Aorta (tissue), 5 donors: ENCODE results near the gene EIF3K. TPM values are rescaled to one million over a fixed set of nuclear protein-coding genes. Genes with fewer than 3 reads are reported as not detected.

Experiments used
- ATAC-seq: fragments of 200-7000 bp; cut with Tn5 transposase; one replicate; pipeline ENCODE4 v1.9.1; 2022; ENCODE audit warnings: moderate library complexity; ENCODE audit not compliant: low FRiP score
- DNase-seq, 2 donors: peaks; one replicate each; pipeline ENCODE4 v3.0.0-alpha.2; 2020
- H3K27ac ChIP-seq, 2 donors: one replicate each; pipeline ENCODE4 v1.5.1; 2013; ENCODE audit warnings: low read length in 2 of 2, mild to moderate bottlenecking in 2 of 2, moderate library complexity in 2 of 2, control low read depth in 1 of 2, inconsistent platforms in 1 of 2, low read depth in 1 of 2
- H3K27me3 ChIP-seq, 2 donors: one replicate each; pipeline ENCODE4 v1.6.1; 2013; ENCODE audit warnings: control low read depth in 1 of 2, low read length in 1 of 2, mild to moderate bottlenecking in 1 of 2, moderate library complexity in 1 of 2; ENCODE audit not compliant: insufficient read depth in 2 of 2, control insufficient read depth in 1 of 2
- H3K36me3 ChIP-seq, 2 donors: one replicate each; pipeline ENCODE4 v1.6.1; 2013; ENCODE audit warnings: control low read depth in 1 of 2, low read length in 1 of 2, mild to moderate bottlenecking in 1 of 2; ENCODE audit not compliant: insufficient read depth in 2 of 2, control insufficient read depth in 1 of 2
- H3K4me1 ChIP-seq, 2 donors: one replicate each; pipeline ENCODE4 v1.6.1; 2013; ENCODE audit warnings: low read length in 2 of 2, control low read depth in 1 of 2, mild to moderate bottlenecking in 1 of 2, moderate library complexity in 1 of 2; ENCODE audit not compliant: insufficient read depth in 2 of 2, control insufficient read depth in 1 of 2
- H3K4me3 ChIP-seq, 2 donors: one replicate each; pipeline ENCODE4 v1.5.1; 2013; ENCODE audit warnings: low read length in 2 of 2, control low read depth in 1 of 2, mild to moderate bottlenecking in 1 of 2
- H3K9me3 ChIP-seq: one replicate; pipeline ENCODE4 v1.6.1; 2013; ENCODE audit warnings: mild to moderate bottlenecking, low read length; ENCODE audit not compliant: control insufficient read depth
- WGBS, 2 donors: extraction: QIAGEN DNeasy Blood & Tissue Kit; methylation state at CpG; one replicate each; pipeline ENCODE4 v1.1.7; 2013; 5-methylcytosine and 5-hydroxymethylcytosine counted together
- intact Hi-C, 2 donors: fragments of 100-400 bp; cut with DNase I; formaldehyde crosslinking; loops; one replicate each; pipeline versions ENCODE4 v1.14.2 to v1.15.0; 2022
- polyA plus RNA-seq, 2 donors: library from polyadenylated mRNA; stranded (reverse); fragments of 200-250 nt; gene quantifications; one replicate each; pipeline ENCODE4 v1.2.3, GENCODE V29; 2013
- total RNA-seq, 2 donors: library from RNA; stranded (reverse); fragmentation: NEBNext Ultra II Directional; extraction: Animal tissue kit (Norgen Biotek cat#: 25700); gene quantifications; one replicate each; pipeline ENCODE4 v1.2.1, GENCODE V29; 2021
- donor health status: healthy with polysubstance abuse.
- donor health status: Bipolar disorder and iron deficiency.
- donor health status: DM: no; HTN: no; CAD: no.
- donor health status: DM: no; HTN: no; CAD: no.
- donor health status: DM: yes; HTN: yes; CAD: no.

The EIF3K gene
- total and polyA plus RNA-seq, 4 donors, result 171 to 445 (median 241) TPM

DNA sequence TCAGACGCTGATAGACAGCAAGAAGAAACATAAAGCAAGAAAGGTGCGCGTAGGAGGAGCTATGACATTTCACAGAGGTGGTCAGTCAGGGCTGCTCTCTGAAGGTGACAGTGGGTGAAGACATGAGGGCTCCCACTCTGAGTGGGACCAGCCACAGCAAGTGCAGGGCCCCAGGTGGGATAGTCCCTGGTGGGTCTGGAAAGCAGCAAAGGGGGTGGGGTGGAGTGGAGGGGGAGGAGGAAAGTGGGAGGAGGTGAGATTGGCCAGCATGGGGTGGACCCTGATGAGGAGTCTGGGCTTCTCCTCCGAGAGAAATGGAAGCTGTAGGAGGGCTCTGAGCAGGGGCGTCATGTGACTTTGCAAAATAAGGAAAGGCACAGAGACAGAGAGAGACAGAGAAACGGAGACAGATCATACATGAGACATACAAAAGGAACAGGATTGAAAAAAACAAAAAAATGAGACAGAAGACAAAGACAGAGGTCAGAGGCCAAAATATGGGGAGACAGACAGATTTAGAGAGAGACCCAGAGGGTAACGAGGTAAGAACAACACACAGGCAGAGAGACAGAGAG is 3.9 kb upstream of the EIF3K start:
- DNase-seq (no peak), ATAC-seq (no peak)
- H3K36me3 ChIP-seq, result no peaks in the 10 kb centered on the region
- intact Hi-C loops, result loop anchor here in 1 of 2 donors (5.0 kb wide), 1 partner anchor 237 kb away; no protein-coding TSS in a partner anchor
- H3K27ac ChIP-seq, result no peak overlapping the region
- H3K4me3 ChIP-seq, result no peak overlapping the region
- WGBS, 2 donors, result 69 to 74% methylated on average over 7 of the region's 7 CpGs
- no peaks in the 10 kb centered on the region for H3K9me3 ChIP-seq
- no peaks in the 10 kb centered on the region for H3K4me1 ChIP-seq
- no peaks in the 10 kb centered on the region for H3K27me3 ChIP-seq

GRCh38 chr19:38616265-38616664 is 2.7 kb upstream of the EIF3K start:
- DNase-seq (no peak), ATAC-seq (no peak)
- Histone ChIP-seq H3K9me3 (no peaks in the 10 kb centered on the region), H3K36me3 (no peaks in the 10 kb centered on the region), H3K27ac (no peak overlapping the region), H3K27me3 (no peaks in the 10 kb centered on the region), H3K4me3 (no peak overlapping the region), H3K4me1 (no peaks in the 10 kb centered on the region)
- 94 to 95% methylated on average over 6 of the region's 6 CpGs for WGBS, 2 donors
- intact Hi-C loops, result loop anchor here in 1 of 2 donors (5.0 kb wide), 1 partner anchor 236 kb away; no protein-coding TSS in a partner anchor

- H3K4me3 ChIP-seq, result no peak overlapping the region
- H3K4me1 ChIP-seq, result no peaks in the 10 kb centered on the region
- intact Hi-C loops, result loop anchor here in 1 of 2 donors (5.0 kb wide), 1 partner anchor 235 kb away; no protein-coding TSS in a partner anchor
- DNase-seq (no peak), ATAC-seq (no peak)
- no peaks in the 10 kb centered on the region for H3K9me3 ChIP-seq
- H3K36me3 ChIP-seq, result peaks cover 0 to 2% of the 10 kb centered on the region in 2 donors
- H3K27ac ChIP-seq, result no peak overlapping the region
- H3K27me3 ChIP-seq, result no peaks in the 10 kb centered on the region
- WGBS, 2 donors, result 87 to 89% methylated on average over 9 of the region's 9 CpGs
Observed at GRCh38 chr19:38617283-38617763, 1.7 kb upstream of the EIF3K start.

DNA sequence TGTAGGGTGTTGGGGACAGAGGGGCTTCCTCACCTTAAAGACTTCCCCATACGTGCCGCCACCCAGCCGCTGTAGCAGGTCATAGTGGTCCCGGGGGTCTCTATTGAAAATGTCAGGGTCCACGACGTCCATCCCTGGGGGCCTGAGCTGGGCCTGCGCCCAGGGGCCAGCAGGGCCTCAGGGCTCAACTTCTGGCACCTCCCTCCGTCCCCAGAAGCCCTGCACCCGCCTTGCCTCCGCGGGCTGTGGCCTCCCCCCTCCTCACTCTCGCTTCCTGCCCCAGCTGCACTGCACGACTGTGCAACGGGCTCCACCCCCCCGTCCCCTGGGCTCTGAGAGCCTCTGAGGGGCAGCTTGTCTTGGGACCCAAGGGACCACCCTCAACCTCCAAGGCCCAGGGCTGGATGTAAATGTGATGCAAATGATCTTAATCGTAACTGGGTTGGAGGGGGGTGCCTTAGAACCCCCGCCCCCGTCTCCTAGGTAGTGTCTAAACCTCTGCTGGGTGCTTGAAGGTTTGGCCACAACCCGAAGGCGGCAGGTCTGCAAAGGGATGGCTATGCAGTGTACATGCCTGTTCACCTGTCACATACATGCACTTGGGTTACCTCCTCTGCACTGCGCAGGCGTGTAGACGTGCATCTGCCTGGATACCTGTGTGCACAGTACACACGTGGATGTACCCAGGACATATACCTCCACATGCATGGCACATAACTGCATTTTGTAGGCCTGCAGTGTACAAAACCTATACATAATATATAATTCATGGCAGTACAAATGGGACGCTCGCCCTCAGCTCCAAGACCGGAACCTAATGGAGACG is 1.0 kb upstream of the EIF3K start, which contains the start of gene MAP4K1:
Gene MAP4K1 (minus strand): TSS at position 190 of the 826 bp plus-strand sequence. CDS start 58 bp downstream, at position 132.
- Histone ChIP-seq H3K36me3 (peaks cover 0 to 2% of the 10 kb centered on the region in 2 donors), H3K4me3 (peak within 1 kb of the TSS; percentile 23 to 29), H3K4me1 (no peaks in the 10 kb centered on the region), H3K27ac (peak within 1 kb of the TSS in 1 of 2 donors; percentile 34), H3K9me3 (no peaks in the 10 kb centered on the region), H3K27me3 (no peaks in the 10 kb centered on the region)
- 33 to 36% methylated on average over 28 of the region's 28 CpGs for WGBS, 2 donors
- DNase-seq, result peak; percentile 68 to 76
- ATAC-seq, result peak; percentile 16
- intact Hi-C loops, result loop anchor here in 1 of 2 donors (5.0 kb wide), 1 partner anchor 234 kb away; no protein-coding TSS in a partner anchor

- ATAC-seq (no peak), DNase-seq (no peak)
- Histone ChIP-seq H3K9me3 (no peaks in the 10 kb centered on the region), H3K27me3 (no peaks in the 10 kb centered on the region), H3K4me1 (no peaks in the 10 kb centered on the region), H3K36me3 (peaks cover 0 to 7% of the 10 kb centered on the region in 2 donors), H3K4me3 (peak overlapping the region; percentile 65 to 86), H3K27ac (peak overlapping the region in 1 of 2 donors; percentile 29)
- WGBS, 2 donors, result 18% methylated on average over 21 of the region's 21 CpGs
- intact Hi-C loops, result loop anchor here in 1 of 2 donors (5.0 kb wide), 1 partner anchor 233 kb away; no protein-coding TSS in a partner anchor
Observed at GRCh38 chr19:38619361-38620174, 580 bp downstream of the EIF3K start.

DNA sequence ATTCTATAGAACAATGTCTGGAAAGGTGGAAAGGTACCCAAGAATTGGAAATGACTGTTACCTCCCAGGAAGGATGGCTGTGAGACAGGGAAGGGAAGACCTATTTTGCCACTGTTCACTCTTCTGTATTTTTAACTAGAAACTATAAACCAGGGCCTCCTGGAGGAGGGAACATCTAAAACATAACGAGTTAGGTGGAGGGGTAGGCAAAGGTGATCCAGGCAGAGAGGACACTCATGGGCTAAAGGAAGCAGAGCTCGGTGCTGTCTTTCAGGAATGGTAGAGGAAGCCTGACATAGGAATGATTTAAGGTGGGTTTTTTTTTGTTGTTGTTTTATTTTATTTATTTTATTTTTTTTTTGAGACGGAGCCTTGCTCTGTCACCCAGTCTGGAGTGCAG is 5.8 kb downstream of the EIF3K start:
- WGBS, 2 donors, result 77 to 78% methylated on average over 3 of the region's 3 CpGs
- no peak for ATAC-seq
- no peaks in the 10 kb centered on the region for H3K9me3 ChIP-seq
- H3K36me3 ChIP-seq, result peaks cover 0 to 14% of the 10 kb centered on the region in 2 donors
- no peak overlapping the region for H3K27ac ChIP-seq
- H3K27me3 ChIP-seq, result no peaks in the 10 kb centered on the region
- H3K4me1 ChIP-seq, result no peaks in the 10 kb centered on the region
- intact Hi-C loops, result no loop called here
- DNase-seq, result no peak
- no peak overlapping the region for H3K4me3 ChIP-seq

DNA sequence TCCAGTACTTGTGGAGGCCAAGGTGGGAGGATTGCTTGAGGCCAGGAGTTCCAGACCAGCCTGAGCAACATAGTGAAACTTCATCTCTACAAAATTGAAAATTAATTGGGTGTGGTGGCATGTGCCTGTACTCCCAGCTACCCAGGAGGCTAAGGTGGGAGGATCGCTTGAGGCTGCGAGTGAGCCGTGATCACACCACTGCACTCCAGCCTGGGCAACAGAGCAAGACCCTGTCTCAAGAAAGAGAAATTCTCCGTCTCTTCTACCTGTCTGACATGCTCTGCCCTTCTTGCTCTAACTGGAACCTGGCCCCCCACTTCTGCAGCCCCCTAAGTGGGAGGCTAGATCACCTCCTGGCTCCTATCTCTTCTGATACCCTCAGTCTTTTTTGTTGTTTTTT is 7.4 kb downstream of the EIF3K start:
- 97% methylated on average over 4 of the region's 4 CpGs for WGBS, 2 donors
- H3K27me3 ChIP-seq, result no peaks in the 10 kb centered on the region
- H3K27ac ChIP-seq, result no peak overlapping the region
- H3K4me1 ChIP-seq, result no peaks in the 10 kb centered on the region
- peaks cover 0 to 14% of the 10 kb centered on the region in 2 donors for H3K36me3 ChIP-seq
- DNase-seq (no peak), ATAC-seq (no peak)
- intact Hi-C loops, result no loop called here
- H3K4me3 ChIP-seq, result no peak overlapping the region
- H3K9me3 ChIP-seq, result no peaks in the 10 kb centered on the region

DNA sequence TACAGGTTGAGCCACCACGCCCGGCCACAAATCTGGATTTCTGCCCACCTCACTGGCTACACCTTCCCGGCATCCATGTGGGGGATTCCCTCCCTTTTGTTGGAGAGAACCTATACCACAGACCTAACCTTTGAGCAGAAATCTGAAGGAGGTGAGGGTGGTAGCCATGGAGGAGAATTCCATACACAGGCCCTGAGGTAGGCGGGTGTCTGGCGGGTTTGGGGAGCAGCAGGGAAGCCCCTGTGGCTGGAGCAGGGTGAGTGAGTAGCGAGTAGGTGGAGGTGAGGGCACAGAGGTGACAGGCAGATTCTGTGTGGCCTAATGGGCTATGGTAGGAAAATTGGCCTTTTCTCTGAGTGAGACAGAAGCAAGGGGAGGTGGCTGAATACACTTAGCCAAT is 10.6 kb downstream of the EIF3K start:
- Histone ChIP-seq H3K27me3 (no peaks in the 10 kb centered on the region), H3K36me3 (peaks cover 0 to 7% of the 10 kb centered on the region in 2 donors), H3K27ac (no peak overlapping the region), H3K4me3 (no peak overlapping the region), H3K4me1 (no peaks in the 10 kb centered on the region), H3K9me3 (no peaks in the 10 kb centered on the region)
- 93 to 96% methylated on average over 6 of the region's 6 CpGs for WGBS, 2 donors
- ATAC-seq, result no peak
- intact Hi-C loops, result no loop called here
- DNase-seq, result no peak
